ENCODE results near the gene ARHGAP22.

The ARHGAP22 gene

GRCh38 chr10:48605786-48606529, 1.1 kb upstream of the ARHGAP22 start:
- no peak for DNase-seq

GRCh38 chr10:48604039-48604990, 558 bp downstream of the ARHGAP22 start:
- DNase-seq = no peak

- no peak for DNase-seq
These were observed 1.3 kb downstream of the ARHGAP22 start for GRCh38 chr10:48603421-48604038.

DNA sequence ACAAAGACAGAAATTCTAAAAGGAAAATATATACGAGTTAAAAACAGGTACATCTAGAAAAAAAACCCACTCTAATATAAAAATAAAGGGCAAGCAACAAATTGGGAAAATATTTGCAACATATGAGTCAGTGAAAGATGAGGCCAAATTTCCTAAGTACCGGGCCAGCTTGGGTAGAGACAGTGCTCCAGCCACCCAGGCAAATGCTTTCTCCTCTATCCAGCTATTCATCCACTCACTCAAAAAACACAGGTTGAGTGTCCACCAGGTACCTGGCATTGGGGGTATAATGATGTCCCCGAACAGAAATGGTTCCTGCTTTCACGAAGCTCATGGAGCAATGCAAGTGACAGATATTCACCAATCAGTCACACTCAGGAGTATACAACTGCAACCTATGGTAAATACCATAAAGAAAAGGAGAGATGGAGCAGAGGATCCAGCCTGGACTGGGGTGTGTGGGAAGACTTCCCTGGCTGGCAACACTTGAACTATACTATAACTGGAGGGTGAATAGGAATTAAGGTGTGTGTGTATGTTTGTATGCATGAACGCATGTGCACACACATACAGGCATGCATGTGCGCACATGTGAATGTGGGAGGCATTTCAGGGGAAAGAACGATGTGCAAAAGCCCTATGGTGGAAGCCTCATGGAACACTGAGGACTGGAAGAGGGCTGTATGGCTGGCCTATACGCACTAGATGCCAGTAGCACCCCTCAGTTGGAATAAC, 2.3 kb downstream of the ARHGAP22 start:
- DNase-seq = no peak

DNA sequence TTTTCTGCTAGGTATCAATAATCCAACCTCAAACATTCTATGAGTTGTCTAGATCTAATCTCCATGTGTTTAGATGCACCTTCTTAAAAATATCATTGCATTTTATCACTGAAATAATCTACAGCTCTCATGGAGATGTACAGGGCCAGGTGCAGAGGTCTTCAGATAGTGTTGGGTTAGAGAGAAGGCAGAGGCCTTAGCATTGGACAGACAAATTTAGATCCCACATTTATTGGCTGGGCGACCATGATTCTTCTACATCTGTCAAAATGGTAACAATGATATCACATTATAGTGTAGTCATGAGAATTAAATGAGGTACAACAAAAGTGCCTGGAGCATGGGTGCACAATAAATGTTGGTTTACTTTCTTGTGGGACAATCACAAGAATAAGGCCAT, 3.1 kb downstream of the ARHGAP22 start:
- no peak for DNase-seq

- DNase-seq = no peak
These were observed 4.0 kb downstream of the ARHGAP22 start for GRCh38 chr10:48600645-48601505.

DNA sequence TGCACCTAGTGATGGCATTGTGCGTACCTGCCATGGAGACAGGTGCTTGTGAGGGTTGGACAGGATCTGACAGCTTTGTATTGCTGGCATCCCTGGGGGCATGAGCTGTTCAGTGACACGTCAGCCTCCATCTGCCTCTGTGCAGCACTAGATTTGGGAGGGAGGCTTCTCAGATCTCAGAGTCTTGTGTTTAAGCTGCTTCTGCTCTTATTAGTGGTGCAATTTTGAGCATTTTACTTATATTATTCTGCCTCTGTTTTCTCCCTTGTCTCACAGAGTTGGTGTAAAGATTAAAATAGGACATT, 5.1 kb downstream of the ARHGAP22 start:
- DNase-seq = no peak

DNA sequence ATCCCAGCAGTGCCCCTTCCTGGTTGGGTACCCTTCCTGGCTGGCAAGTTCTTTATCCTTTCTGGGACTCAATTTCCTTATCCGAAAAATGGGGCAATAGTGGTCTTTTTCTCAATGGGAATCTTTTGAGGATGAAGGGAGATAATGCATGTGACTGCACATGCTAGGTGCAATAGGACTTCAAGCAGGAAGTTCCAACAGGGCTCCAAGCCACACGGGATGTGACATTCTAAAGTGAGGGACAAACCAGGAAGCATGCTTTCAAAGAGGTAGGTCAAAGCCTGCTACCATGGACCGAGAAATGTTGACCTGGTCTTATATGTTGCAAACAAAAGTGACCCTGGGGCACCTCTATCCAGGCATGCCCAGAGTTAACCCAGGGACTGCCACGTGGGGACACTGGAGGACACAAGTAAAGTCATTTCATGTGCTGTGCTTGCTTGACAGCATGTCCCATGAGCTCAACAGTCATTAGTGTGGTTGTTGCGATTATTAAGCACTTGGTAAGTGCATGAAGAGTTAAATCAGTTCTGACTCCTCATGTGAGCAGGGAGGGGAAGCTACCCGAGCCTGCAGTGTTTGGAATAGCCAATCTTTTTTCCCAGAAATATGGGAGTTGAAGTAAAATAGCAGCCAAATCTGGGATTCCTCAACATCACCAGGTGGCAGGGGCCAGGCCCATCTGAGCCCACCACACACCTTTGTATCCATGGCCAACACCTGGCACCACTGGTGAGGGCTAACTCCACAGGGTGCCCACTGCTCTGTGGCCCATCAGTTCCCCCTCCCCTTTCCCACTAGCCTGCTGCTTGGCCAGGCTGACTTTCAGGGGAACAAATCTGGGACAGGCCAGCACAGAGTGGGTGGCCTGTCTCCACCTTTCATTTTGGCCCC, 5.7 kb downstream of the ARHGAP22 start:
- no peak for DNase-seq

DNA sequence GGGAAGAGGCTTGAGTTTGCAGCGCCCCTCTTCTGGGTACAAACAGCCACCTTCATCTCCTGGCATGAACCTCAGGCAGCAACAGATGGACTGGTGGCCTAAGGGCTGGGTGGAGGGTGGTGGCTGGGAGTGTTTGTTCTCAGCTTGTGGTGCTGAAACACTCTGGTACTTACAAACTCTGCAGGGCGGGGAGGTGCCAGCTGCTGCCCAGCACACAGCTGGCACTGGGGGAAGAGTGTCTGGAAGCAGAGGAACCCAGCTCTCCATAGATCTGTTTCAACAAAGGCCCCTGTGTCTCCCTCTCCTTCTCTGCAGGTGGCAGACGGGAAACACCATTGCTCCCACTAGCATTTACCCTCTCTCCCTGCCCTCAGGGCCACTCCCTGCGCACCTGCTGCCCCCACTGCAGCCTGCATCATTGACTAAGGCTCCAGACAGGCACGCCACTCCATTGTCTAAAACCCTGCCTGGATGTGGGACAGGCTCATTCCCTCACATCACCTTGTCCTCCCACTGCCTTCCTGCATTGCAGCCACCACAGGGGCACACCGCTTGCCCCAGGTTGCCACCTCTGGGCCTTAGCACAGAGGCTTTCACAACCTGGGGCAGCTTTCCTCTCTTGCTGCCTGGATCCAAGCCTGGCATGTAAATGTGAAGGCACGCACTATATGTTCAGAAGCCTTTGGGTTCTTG, 6.5 kb downstream of the ARHGAP22 start:
- DNase-seq = no peak

DNA sequence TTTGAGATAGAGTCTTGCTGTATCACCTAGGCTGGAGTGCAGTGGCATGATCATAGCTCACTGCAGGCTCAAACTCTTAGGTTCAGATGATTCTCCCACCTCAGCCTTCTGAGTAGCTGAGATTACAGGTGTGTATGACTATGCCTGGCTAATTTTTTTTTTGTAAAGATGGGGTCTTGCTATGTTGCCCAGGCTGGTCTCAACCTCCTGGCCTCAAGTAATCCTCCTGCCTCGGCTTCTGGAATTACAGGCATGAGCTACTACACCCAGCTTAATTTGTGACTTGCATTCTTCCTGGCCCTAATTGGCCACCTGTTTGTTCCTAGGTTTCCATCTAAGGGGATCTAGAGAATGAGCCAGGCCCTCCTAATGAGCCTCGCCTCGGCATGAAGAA, 9.3 kb downstream of the ARHGAP22 start:
- DNase-seq = no peak

GRCh38 chr10:48594803-48595538, 9.9 kb downstream of the ARHGAP22 start:
- DNase-seq = no peak

DNA sequence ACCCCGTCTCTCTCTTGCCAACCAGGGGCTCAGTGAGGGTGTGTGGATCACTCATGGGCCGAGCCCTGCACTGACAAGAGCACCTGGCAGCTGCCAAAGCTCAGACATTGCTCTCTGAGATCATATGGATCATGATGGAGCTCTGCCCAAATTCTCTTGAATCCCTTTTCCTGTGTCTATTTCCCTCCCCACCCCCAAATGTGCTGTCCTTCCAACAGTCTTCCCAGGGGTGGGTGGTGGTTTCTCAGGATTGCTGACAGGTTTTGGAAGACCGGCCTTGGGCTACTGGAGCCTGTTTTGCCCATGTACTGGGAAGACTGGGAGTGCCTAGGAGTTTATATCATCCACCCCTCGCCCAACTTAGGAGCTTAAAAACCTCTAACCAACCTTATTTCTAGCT, 10.5 kb downstream of the ARHGAP22 start:
- DNase-seq = no peak

GRCh38 chr10:48592346-48592745, 12.5 kb downstream of the ARHGAP22 start:
- DNase-seq = no peak

GRCh38 chr10:48590945-48591344, 13.9 kb downstream of the ARHGAP22 start:
- no peak for DNase-seq

DNA sequence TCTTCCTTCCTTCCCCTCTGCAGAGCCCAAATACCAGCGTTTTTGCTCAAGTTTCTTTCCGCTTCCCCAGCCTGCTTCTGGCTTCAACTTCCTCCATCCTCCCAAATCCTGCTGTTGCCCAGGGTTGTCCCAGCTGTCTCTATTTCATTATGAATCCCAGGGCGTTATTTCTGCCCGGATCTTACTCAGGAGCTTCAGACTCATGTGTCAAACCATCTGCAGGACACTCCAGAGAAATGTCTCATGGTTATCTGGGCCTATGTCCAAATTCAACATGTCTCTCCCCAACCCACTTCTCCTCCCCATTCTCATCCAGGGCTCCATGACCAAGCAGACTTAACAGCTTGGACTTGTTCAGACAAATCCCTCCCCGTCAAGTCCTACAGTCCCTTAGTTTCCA, 15.6 kb downstream of the ARHGAP22 start:
- DNase-seq = no peak

DNA sequence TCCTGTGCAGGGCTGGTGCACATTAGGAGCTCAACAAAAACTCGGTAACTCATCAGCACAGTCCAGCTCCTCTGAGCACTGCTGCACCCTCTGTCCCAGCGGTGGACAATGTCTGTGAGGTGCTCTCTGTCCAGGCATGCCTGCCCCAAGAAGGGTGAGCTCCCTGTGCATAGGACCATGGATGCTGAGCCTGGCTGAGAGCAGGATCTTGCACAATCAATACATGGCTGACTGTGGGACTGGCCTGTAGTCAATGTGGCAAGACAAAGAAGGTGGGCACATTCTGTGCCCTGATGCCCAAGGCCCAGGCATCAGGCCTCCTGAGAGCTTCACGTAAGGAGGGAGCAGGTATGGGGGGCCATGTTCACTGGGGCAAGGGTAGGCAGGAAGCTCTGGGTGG, 17.1 kb downstream of the ARHGAP22 start:
- DNase-seq = no peak

- DNase-seq = no peak
These were observed 17.8 kb downstream of the ARHGAP22 start for GRCh38 chr10:48587101-48587500.

GRCh38 chr10:48582970-48583369, 21.9 kb downstream of the ARHGAP22 start:
- no peak for DNase-seq

DNA sequence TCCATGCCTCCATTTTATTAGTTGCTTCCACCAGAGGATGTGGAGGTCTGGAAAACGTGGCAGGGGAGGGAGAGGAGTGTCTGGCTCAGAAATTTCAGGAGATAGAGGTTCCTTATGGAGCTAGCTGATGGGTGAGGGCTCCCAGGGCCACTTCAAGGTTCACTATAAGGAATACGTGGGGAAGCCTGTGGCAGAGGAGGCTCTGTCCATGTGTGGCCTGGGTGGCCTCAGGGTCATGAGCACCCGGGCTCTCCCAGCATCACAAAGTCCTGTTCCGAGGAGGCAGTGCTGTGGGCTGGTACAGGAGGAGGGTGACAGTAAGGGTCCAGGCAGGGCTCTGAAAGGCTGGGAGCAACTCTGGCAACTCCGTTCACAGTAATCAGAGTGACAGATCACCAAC, 24.6 kb downstream of the ARHGAP22 start:
- no peak for DNase-seq
